ENCODE results near the gene RNF41.

RNF41 gene

DNA sequence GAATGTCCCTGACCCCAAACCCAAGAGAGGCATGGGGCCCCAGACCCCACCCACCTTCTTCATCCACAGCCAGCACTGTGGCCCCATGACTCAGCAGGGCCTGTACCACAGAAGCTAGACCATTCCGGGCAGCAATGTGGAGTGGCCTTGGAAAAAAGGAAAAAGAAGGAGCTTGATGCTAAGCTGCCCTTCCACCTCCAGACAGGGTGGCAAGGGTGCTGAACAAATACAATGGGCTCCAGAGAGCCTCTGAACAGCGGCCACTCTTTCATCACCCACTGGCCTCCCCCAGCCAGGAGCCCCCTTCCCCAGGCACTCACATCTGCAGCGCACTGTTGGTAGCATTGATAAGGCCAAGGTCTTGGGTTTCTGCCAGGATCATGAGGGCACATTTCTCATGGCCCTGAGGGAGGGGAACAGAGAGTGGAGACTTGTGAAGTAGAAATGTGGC, 22.0 kb upstream of the RNF41 start:
- no peak for DNase-seq (ENCODE audit: low spot score)

- DNase-seq (ENCODE audit: low spot score) = no peak
Observed at GRCh38 chr12:56242986-56243385, 21.3 kb upstream of the RNF41 start.

GRCh38 chr12:56241424-56242303, 19.9 kb upstream of the RNF41 start:
- no peak for DNase-seq (ENCODE audit: low spot score)

DNA sequence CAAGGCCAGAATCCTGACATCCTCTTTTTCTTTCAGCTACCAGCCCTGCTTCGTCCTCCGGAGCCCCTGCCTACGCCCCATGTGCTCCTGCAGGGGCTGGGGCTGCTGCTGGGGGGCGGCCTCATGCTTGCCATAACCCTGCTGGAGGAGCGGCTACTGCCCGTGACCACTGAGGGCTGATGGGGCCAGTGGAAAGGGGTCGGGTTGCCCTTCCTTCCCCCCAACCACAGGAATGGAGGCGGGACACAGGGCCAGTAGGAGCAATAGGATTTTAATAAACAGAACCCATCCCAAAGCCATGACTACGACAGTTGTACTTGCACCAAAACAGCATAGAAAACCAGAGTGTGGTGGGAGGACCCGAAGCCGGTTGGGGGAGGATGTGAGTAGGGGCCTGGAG, 15.8 kb upstream of the RNF41 start:
- DNase-seq (ENCODE audit: low spot score) = no peak

GRCh38 chr12:56236985-56237384, 15.3 kb upstream of the RNF41 start:
- DNase-seq (ENCODE audit: low spot score) = no peak

- no peak for DNase-seq (ENCODE audit: low spot score)
Observed at GRCh38 chr12:56236091-56236490, 14.4 kb upstream of the RNF41 start.

DNA sequence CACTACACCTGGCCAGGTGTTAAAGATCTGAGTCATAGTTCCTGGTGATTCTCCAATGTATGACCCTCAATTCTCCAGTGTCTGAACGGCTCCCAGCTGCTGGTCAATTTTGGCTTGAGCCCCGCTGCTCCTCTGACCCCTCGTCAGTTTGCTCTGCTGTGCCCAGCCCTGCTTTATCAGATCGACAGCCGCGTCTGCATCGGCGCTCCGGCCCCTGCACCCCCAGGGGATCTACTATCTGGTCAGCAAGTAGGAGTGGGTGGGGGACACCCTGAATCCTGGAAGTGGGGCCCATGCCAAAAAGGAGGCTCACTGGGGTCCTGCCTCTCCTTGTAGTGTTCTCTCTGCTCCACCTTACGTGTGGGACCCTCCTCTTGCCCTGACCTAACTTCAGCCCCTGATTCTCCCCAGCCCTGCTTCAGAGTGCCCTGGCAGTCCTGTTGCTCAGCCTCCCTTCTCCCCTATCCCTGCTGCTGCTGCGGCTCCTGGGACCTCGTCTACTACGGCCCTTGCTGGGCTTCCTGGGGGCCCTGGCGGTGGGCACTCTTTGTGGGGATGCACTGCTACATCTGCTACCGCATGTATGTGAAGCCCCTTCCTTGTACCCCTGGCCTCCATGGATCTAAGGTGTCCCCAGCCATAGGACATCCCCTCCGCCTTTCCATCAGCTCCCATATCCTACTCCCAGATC, 13.2 kb upstream of the RNF41 start:
- no peak for DNase-seq (ENCODE audit: low spot score)

- DNase-seq (ENCODE audit: low spot score) = no peak
Observed at GRCh38 chr12:56231184-56231582, 9.5 kb upstream of the RNF41 start.

GRCh38 chr12:56230432-56231183, 8.9 kb upstream of the RNF41 start:
- DNase-seq (ENCODE audit: low spot score) = no peak

- no peak for DNase-seq (ENCODE audit: low spot score)
Observed at GRCh38 chr12:56229916-56230431, 8.3 kb upstream of the RNF41 start, which contains the start of gene SLC39A5. Gene SLC39A5, plus strand, starts transcription at chr12:56230051. Its CDS starts 1,224 bp downstream, at chr12:56231275.

DNA sequence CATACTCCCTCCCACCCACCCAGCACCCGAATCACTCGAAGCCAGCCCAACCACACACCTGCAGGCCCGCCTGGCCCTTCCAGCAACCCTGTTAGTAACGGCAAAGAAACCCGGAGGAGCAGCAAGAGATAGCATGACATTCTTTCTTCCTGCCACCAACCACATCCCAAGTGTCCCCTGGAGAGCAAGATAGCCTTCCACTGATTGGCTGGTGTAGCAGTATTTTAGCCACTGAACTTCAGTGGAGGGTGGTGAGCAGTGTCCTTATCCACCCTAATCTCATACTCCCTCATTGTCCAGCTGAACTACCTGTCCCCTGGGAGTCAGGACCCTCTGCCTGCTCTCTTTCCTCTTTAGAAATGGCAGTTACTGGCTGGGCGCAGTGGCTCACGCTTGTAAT, 7.4 kb upstream of the RNF41 start:
- DNase-seq (ENCODE audit: low spot score) = no peak

DNA sequence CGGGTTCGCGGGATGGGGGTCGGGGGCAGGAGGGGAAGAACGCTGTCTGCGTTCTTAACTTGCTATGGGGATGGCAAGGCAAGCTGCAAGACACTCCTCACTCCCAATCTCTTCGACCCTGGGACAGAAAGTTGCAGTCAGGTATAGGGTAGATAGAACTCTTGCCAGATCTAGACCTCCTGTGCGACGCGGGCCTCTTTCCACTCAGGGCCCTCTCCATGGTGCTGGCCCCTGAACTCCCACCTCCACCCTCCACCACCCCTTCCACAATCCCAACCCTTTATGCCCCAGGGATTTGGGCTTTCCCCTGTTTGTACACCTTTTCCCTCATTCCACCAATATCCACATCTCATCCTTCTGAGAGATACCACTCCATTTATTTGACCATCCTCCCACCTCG, 3.2 kb upstream of the RNF41 start:
- DNase-seq (ENCODE audit: low spot score) = no peak

- peak; percentile 96 for DNase-seq (ENCODE audit: low spot score)
Observed at GRCh38 chr12:56224102-56224701, 2.5 kb upstream of the RNF41 start, which contains the start of gene NABP2. Gene NABP2, plus strand, starts transcription at chr12:56224342. Its CDS starts 515 bp downstream, at chr12:56224857.

- DNase-seq (ENCODE audit: low spot score) = no peak
Observed at GRCh38 chr12:56223571-56224101, 1.9 kb upstream of the RNF41 start.

DNA sequence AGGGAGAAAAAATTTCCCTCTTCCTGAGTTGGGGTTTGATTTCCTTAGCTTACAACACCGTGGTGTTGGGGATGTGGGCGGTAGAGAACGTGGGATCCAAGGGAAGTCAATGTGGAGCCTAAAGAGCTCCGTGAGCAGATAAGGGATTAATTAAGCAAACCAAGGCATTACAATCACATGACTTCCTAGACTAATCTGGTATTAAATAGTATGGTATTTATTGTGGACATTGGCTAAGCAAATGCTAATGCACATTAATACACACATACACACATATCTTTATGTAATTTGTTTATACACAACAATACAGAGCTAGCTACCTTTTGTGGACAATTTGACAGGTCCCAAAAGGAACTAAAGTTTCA, 791 bp upstream of the RNF41 start:
- no peak for DNase-seq (ENCODE audit: low spot score)

DNA sequence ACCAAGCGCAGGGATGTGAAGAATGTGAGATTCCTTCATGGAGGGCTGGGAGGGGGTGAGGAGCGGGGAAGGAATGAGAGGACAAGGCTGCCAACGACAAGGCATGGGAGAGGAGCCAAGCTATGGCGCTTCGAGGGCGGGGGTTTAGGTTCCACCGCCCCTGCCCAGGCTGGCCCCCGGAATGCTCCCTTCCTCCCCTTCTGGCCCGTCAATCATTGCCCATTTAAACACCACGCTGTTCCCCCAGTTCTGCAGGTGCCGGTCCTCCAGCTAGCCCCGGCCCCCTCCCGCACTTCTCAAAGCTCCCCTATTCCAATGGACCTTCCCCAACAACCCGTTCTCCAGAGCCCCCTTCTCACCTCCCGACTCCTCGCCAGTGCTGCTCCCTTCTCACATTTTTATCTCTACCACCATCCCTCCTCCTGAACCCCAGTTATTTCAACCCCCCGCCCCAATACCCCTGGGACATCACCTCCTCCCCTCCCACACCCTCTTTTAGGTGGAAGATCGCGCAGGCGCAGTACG, 428 bp downstream of the RNF41 start:
- DNase-seq (ENCODE audit: low spot score) = peak; percentile 46

GRCh38 chr12:56220611-56221231, 1.0 kb downstream of the RNF41 start:
- DNase-seq (ENCODE audit: low spot score) = peak; percentile 46

DNA sequence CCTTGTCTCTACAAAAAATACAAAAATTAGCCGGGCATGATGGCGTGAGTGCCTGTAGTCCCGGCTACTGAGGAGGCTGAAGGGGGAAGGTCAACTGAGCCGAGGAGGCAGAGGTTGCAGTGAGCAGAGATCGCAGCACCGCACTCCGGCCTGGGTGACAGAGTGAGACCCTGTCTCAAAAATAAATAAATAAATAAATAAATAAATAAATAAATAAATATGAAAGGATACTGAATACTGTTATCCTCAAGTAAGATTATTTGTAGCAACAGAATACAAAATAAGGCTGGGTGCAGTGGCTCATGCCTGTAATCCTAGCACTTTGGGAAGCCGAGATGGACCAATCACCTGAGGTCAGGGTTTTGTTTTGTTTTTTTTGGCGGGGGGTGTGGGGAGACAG, 1.9 kb downstream of the RNF41 start:
- no peak for DNase-seq (ENCODE audit: low spot score)

DNA sequence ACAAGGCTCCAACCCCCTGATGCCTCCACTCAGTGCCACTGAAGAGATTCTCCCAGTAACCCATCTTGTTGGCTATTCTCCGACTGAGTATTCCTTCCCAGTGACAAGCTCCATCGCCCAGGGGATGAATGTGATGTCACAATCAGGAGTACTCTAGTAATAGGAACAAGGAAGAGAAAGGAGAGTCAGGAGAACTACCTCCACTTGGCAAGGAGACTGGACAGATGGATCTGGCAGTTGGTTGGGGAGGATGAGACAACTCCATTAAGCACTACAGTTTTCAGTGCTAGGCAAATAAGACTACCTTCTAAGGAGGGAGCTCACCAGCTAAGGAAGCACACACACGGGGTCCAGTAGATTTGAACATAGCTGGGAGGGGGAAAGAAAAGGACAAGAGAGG, 5.3 kb downstream of the RNF41 start:
- no peak for DNase-seq (ENCODE audit: low spot score)

DNA sequence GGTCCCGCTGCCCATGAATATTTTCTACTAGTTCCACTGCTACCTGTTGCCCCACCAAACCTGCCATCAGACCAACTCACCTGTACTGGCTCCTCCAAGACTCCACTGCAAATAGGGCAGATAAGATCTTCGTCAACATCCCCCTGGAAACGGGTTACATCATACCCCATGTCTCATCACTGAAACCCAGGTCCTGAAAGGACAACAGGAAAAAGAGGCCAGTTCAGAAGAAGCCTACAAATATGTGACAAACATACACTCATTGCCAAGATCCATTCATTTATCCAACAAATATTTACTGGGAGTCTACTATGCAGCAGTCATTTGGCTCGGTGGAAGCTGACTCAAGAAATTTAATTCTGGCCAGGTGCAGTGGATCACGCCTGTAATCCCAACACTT, 7.8 kb downstream of the RNF41 start:
- no peak for DNase-seq (ENCODE audit: low spot score)

- no peak for DNase-seq (ENCODE audit: low spot score)
Observed at GRCh38 chr12:56212361-56212760, 9.4 kb downstream of the RNF41 start.
